PC-3 (cell line): ENCODE data around the gene HHIP. TPM values are rescaled to one million over a fixed set of nuclear protein-coding genes. Genes with fewer than 3 reads are reported as not detected.

Source experiments
- ATAC-seq: fragments of 200-7000 bp; cut with Tn5 transposase; 2 replicates; pipeline ENCODE4 v1.9.1; 2020; ENCODE audit warnings: mild to moderate bottlenecking, moderate library complexity
- BruUV-seq: library from RNA; stranded (reverse); fragments of 400-500 nt; replicated peaks from 2 replicates; lab custom pipeline; 2021; lab: Mats Ljungman, UMichigan
- CTCF ChIA-PET: fragments of 300-600 bp; sonication (Branson Sonifier 250); formaldehyde crosslinking; loops from one replicate; lab custom pipeline; 2022; ENCODE audit warnings: antibody characterized with exemption; lab: Charles Lee
- POLR2A ChIA-PET: fragments of 300-600 bp; sonication (Branson Sonifier 250); formaldehyde crosslinking; loops from one replicate; lab custom pipeline; 2022; ENCODE audit warnings: antibody characterized with exemption; ENCODE audit not compliant: unreplicated experiment; lab: Charles Lee
- DNase-seq: peaks from one replicate; pipeline ENCODE4 v3.0.0-alpha.2; 2015
- H2AFZ ChIP-seq: fragments of 300-600 bp; sonication (generic); 2 replicates; pipeline ENCODE4 v1.6.0; 2016; ENCODE audit warnings: antibody characterized with exemption, low read length
- H3F3A ChIP-seq: fragments of 300-600 bp; sonication (generic); one replicate; pipeline ENCODE4 v1.6.0; 2017; ENCODE audit warnings: antibody characterized with exemption, low read length, control low read depth, mild to moderate bottlenecking; ENCODE audit not compliant: unreplicated experiment
- H3K27ac ChIP-seq: fragments of 300-600 bp; sonication (generic); 2 replicates; pipeline ENCODE4 v1.5.1; 2016; ENCODE audit warnings: mild to moderate bottlenecking, low read length
- H3K27me3 ChIP-seq: fragments of 300-600 bp; sonication (generic); 2 replicates; pipeline ENCODE4 v1.6.1; 2016; ENCODE audit warnings: low read length, mixed read lengths
- H3K36me3 ChIP-seq: fragments of 300-600 bp; sonication (generic); 2 replicates; pipeline ENCODE4 v1.6.1; 2016; ENCODE audit warnings: low read depth, mixed run types, low read length, mixed read lengths
- H3K4me1 ChIP-seq: fragments of 300-600 bp; sonication (generic); 2 replicates; pipeline ENCODE4 v1.5.1; 2016; ENCODE audit warnings: low read length; ENCODE audit not compliant: insufficient read depth
- H3K4me2 ChIP-seq: fragments of 300-600 bp; sonication (generic); 2 replicates; pipeline ENCODE4 v1.6.0; 2016; ENCODE audit warnings: low read length
- H3K4me3 ChIP-seq: fragments of 300-600 bp; sonication (generic); 2 replicates; pipeline ENCODE4 v1.5.1; 2016; ENCODE audit warnings: mild to moderate bottlenecking, low read length, mixed read lengths
- H3K79me2 ChIP-seq: fragments of 300-600 bp; sonication (generic); 2 replicates; pipeline ENCODE4 v1.6.1; 2017; ENCODE audit warnings: low read length, mixed read lengths
- H3K9ac ChIP-seq: fragments of 300-600 bp; sonication (generic); 2 replicates; pipeline ENCODE4 v1.6.0; 2016; ENCODE audit warnings: mild to moderate bottlenecking, low read length
- H3K9me2 ChIP-seq: fragments of 300-600 bp; sonication (generic); replicated peaks from 2 replicates; pipeline ENCODE4 v1.6.1; 2016; ENCODE audit warnings: mixed run types, low read length, mixed read lengths
- H3K9me3 ChIP-seq: fragments of 300-600 bp; sonication (generic); 2 replicates; pipeline ENCODE4 v1.6.1; 2016; ENCODE audit warnings: low read length, mixed read lengths
- H4K20me1 ChIP-seq: fragments of 300-600 bp; sonication (generic); 2 replicates; pipeline ENCODE4 v1.6.1; 2016; ENCODE audit warnings: low read length, mixed read lengths
- CTCF ChIP-seq: fragments of 300-600 bp; sonication (generic); conservative IDR thresholded peaks from 2 replicates; pipeline ENCODE4 v1.5.1; 2017; ENCODE audit warnings: antibody characterized with exemption, low read depth, mild to moderate bottlenecking, low read length
- EZH2 ChIP-seq: fragments of 300-600 bp; sonication (generic); IDR thresholded peaks from one replicate; pipeline ENCODE4 v1.6.1; 2017; ENCODE audit warnings: antibody characterized with exemption, mild to moderate bottlenecking, low read length; ENCODE audit not compliant: unreplicated experiment
- EZH2phosphoT487 ChIP-seq: fragments of 300-600 bp; sonication (generic); IDR thresholded peaks from 2 replicates; pipeline ENCODE4 v1.6.1; 2018; ENCODE audit warnings: mild to moderate bottlenecking, antibody characterized with exemption, low read length, borderline replicate concordance
- intact Hi-C: fragments of 100-400 bp; cut with micrococcal nuclease; formaldehyde crosslinking; loops from 2 replicates; pipeline ENCODE4 v1.9.0; 2023
- total RNA-seq: library from RNA; depleted of rRNA; stranded (reverse); fragments of >200 nt; gene quantifications from 2 replicates; pipeline ENCODE4 v1.2.3, GENCODE V29; 2014

The HHIP gene
- total RNA-seq, 1 experiment from 2014 or later, result 1.2 TPM

- peaks cover 39% of the 10 kb centered on the region for H3K27me3 ChIP-seq
- ATAC-seq (no peak; the same call in 1 of the 2 replicates), DNase-seq (no peak)
- H3K4me1 ChIP-seq, result no peaks in the 10 kb centered on the region
- no peak overlapping the region for H3K27ac ChIP-seq
- TF ChIP-seq CTCF, result no peak
- no peaks in the 10 kb centered on the region for H4K20me1 ChIP-seq
- ChIA-PET CTCF (no interaction called here), POLR2A (no interaction called here)
- no peak overlapping the region for H3K9ac ChIP-seq
- intact Hi-C loops, result loop anchor here (2.0 kb wide), 1 partner anchor 64 kb away; no protein-coding TSS in a partner anchor
- BruUV-seq, result no TSS peak
- H3K79me2 ChIP-seq, result no peaks in the 10 kb centered on the region
- no peaks in the 10 kb centered on the region for H3K36me3 ChIP-seq
- H3K9me3 ChIP-seq, result no peaks in the 10 kb centered on the region
- no peaks in the 10 kb centered on the region for H3K9me2 ChIP-seq
- H2AFZ ChIP-seq, result peak overlapping the region; percentile 21; the same call in 1 of the 2 replicates
- no peaks in the 10 kb centered on the region for H3F3A ChIP-seq
- peak overlapping the region; percentile 84 for H3K4me2 ChIP-seq
- H3K4me3 ChIP-seq, result peak overlapping the region; percentile 66; the same call in 1 of the 2 replicates
Measured at GRCh38 chr4:144647095-144647561, 1.2 kb downstream of the HHIP start.

DNA sequence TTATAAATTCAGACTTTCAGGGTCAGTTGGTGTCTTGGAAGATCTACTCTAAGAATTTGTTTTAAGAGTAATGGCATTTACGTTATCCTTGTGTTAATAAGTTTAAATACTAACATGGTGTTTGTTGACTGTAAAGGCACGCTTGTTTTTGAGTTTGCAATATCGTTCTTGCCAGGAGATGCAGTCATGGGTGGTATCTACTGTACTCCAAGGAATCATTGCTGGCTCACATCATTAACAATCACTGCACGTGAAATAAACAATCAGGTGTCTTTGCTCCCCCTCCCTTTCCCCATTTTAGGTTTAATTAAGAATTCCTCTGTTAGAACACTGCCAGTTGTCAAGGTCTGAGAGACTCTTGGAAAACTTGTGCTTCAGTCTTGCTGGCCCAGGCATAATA, 1.6 kb downstream of the HHIP start:
- Histone ChIP-seq H2AFZ (0 out of 2 replicates have a peak overlapping the region, but pooled peaks have one; percentile 21), H3K27ac (no peak overlapping the region), H3K4me2 (peak overlapping the region; percentile 84), H3K9ac (no peak overlapping the region), H3K27me3 (peaks cover 43% of the 10 kb centered on the region), H3K36me3 (no peaks in the 10 kb centered on the region), H3K9me2 (no peaks in the 10 kb centered on the region), H3F3A (no peaks in the 10 kb centered on the region), H3K4me3 (no peak overlapping the region), H3K9me3 (no peaks in the 10 kb centered on the region), H3K4me1 (no peaks in the 10 kb centered on the region), H3K79me2 (no peaks in the 10 kb centered on the region), H4K20me1 (no peaks in the 10 kb centered on the region)
- ChIA-PET POLR2A (no interaction called here), CTCF (no interaction called here)
- no TSS peak for BruUV-seq
- ATAC-seq (no peak), DNase-seq (no peak)
- TF ChIP-seq CTCF, result no peak
- TF ChIP-seq EZH2, result no peak
- TF ChIP-seq EZH2phosphoT487, result no peak
- intact Hi-C loops, result loop anchor here (2.0 kb wide), 1 partner anchor 65 kb away; no protein-coding TSS in a partner anchor

DNA sequence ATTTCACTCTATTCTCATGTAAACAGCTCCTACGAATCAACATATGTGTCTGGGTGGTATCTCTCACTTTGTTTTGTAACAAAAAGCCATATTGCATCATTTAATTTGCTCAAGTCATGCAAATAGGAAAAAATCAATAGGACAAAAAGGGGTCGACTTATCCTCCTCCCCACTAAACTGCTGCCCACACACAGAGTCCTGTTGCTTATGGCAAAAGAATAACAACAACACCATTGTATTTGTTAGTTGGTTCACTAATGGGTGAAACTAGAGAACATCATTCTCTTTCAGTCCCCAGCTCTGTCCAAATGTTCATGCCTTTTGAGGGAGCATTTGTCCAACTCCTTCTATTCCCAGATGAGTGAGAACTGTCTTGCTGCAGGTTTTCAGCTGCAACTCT, 2.1 kb downstream of the HHIP start:
- no peaks in the 10 kb centered on the region for H3K79me2 ChIP-seq
- H3K4me2 ChIP-seq, result peak overlapping the region; percentile 84; the same call in 1 of the 2 replicates
- H3K9ac ChIP-seq, result no peak overlapping the region
- no peaks in the 10 kb centered on the region for H3F3A ChIP-seq
- H3K9me2 ChIP-seq, result no peaks in the 10 kb centered on the region
- H3K27me3 ChIP-seq, result peaks cover 43% of the 10 kb centered on the region
- TF ChIP-seq EZH2phosphoT487 (no peak), CTCF (no peak), EZH2 (no peak)
- no TSS peak for BruUV-seq
- H3K4me1 ChIP-seq, result no peaks in the 10 kb centered on the region
- intact Hi-C loops, result no loop called here
- no peaks in the 10 kb centered on the region for H3K36me3 ChIP-seq
- no peak for ATAC-seq
- H3K9me3 ChIP-seq, result no peaks in the 10 kb centered on the region
- H4K20me1 ChIP-seq, result no peaks in the 10 kb centered on the region
- no peak overlapping the region for H2AFZ ChIP-seq
- POLR2A ChIA-PET, result interaction anchor here (0.5 to 0.6 kb wide), 2 partner anchors 66 to 110 kb away, joined by 3 read pairs; no protein-coding TSS in a partner anchor
- no peak overlapping the region for H3K27ac ChIP-seq
- H3K4me3 ChIP-seq, result no peak overlapping the region
- CTCF ChIA-PET, result no interaction called here
- DNase-seq, result no peak
